Measurements from ENCODE around the gene MSANTD7. TPM values are rescaled to one million over a fixed set of nuclear protein-coding genes. Genes with fewer than 3 reads are reported as not detected.

Gene MSANTD7
- total and polyA plus RNA-seq, 10 donors, result 2.4 to 18.4 (median 11.5) TPM

GRCh38 chr10:14823966-14824365 lies 14.1 kb upstream of the MSANTD7 start:
- Histone ChIP-seq H3K36me3 (no peaks in the 10 kb centered on the region), H3K4me3 (no peak overlapping the region), H3K27ac (no peak overlapping the region), H3K4me1 (peaks cover 0 to 15% (median 7%) of the 10 kb centered on the region in 6 donors), H3K9me3 (no peaks in the 10 kb centered on the region), H3K27me3 (replicated peaks in 1 of 7) (no peaks in the 10 kb centered on the region)
- intact Hi-C loops (cut with DNase I; ENCODE audit: low total_unique reads), result loop anchor here (5.0 kb wide), 1 partner anchor 282 kb away; no protein-coding TSS in a partner anchor
- no peak for DNase-seq
- TF ChIP-seq CTCF (IDR thresholded peaks at IDR 0.05 in 8 of 11, conservative IDR thresholded peaks at IDR 0.05 in 3 of 11), result no peak
- TF ChIP-seq POLR2A (IDR thresholded peaks at IDR 0.05), result no peak
- TF ChIP-seq POLR2AphosphoS5 (IDR thresholded peaks at IDR 0.05), result no peak
- 74 to 97% (median 94%) methylated on average over 3 of the region's 3 CpGs for WGBS, 5 donors

DNA sequence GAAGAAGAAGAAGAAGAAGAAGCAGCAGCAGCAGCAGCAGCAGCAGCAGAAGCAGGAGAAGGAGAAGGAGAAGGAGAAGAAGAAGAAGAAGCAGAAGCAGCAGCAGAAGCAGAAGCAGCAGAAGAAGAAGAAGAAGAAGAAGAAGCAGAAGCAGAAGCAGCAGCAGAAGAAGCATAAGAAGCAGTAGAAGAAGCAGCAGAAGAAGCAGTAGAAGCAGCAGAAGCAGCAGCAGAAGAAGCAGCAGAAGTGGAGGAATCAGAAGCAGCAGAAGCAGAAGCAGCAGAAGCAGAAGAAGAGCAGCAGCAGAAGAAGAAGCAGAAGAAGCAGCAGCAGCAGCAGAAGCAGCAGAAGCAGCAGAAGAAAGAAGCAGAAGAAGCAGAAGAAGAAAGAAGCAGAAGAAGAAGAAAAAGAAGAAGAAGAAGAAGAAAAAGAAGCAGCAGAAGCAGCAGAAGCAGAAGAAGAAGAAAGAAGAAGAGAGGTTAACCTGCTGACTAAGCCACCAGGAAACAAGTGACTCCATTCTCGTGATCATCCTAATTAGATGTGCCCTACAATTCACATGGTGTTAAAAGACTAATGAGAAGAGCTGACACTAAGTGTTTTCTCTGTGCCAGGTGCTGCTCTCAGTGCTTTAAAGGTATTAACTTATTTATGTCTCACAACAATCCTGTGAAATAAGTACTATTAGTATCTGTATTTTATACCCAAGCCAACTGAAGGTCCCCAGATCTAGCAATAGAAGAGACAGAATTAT lies 11.9 kb upstream of the MSANTD7 start:
- Histone ChIP-seq H3K4me1 (peaks cover 0 to 15% (median 7%) of the 10 kb centered on the region in 6 donors), H3K9me3 (no peaks in the 10 kb centered on the region), H3K27ac (peak overlapping the region in 4 of 8 donors; percentile 26 to 66 (median 58)), H3K27me3 (replicated peaks in 1 of 7) (no peaks in the 10 kb centered on the region), H3K36me3 (no peaks in the 10 kb centered on the region), H3K4me3 (no peak overlapping the region)
- TF ChIP-seq POLR2AphosphoS5 (IDR thresholded peaks at IDR 0.05), result no peak
- TF ChIP-seq POLR2A (IDR thresholded peaks at IDR 0.05), result no peak
- TF ChIP-seq CTCF (IDR thresholded peaks at IDR 0.05 in 8 of 11, conservative IDR thresholded peaks at IDR 0.05 in 3 of 11), result no peak
- intact Hi-C loops (cut with DNase I; ENCODE audit: low total_unique reads), result no loop called here
- no peak for DNase-seq
- WGBS, 5 donors, result 24 to 50% (median 31%) methylated on average over 1 of the region's 1 CpG

- WGBS, 5 donors, result 72 to 89% (median 84%) methylated on average over 3 of the region's 3 CpGs
- intact Hi-C loops (cut with DNase I; ENCODE audit: low total_unique reads), result no loop called here
- no peaks in the 10 kb centered on the region for H3K9me3 ChIP-seq
- no peaks in the 10 kb centered on the region for H3K27me3 ChIP-seq (replicated peaks in 1 of 7)
- H3K27ac ChIP-seq, result no peak overlapping the region
- peaks cover 0 to 6% (median 0%) of the 10 kb centered on the region in 6 donors for H3K36me3 ChIP-seq
- H3K4me3 ChIP-seq, result no peak overlapping the region
- H3K4me1 ChIP-seq, result peaks cover 6 to 19% (median 11%) of the 10 kb centered on the region in 6 donors
- DNase-seq, result no peak
- TF ChIP-seq POLR2A (IDR thresholded peaks at IDR 0.05) (no peak), POLR2AphosphoS5 (IDR thresholded peaks at IDR 0.05) (no peak), CTCF (IDR thresholded peaks at IDR 0.05 in 8 of 11, conservative IDR thresholded peaks at IDR 0.05 in 3 of 11) (no peak)
These were observed 5.0 kb upstream of the MSANTD7 start for GRCh38 chr10:14833106-14833505.

DNA sequence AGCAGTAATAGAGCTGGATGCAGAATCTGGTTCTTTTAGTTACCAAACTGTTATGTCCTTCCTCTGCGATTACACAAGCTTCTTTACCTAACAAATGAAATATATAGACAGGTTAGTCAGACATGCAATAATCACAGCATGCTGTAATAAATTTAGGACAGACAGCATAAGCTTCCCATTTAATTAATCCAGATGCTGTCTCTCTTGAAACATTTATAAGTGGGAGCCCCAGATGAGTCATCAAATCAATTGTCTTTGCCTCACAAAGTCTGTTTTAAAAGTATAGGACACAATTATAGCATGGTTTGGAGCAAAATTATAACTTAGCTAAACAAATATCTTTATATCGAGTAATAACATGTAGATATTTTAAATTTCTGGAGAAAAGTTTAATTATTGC lies 1.9 kb upstream of the MSANTD7 start:
- peak overlapping the region in 2 of 8 donors; percentile 90 to 92 for H3K27ac ChIP-seq

More for the DNA sequence above, 1.9 kb upstream of the MSANTD7 start:
- Histone ChIP-seq H3K27me3 (replicated peaks in 1 of 7) (no peaks in the 10 kb centered on the region), H3K4me3 (no peak overlapping the region), H3K9me3 (no peaks in the 10 kb centered on the region), H3K4me1 (peaks cover 10 to 39% (median 27%) of the 10 kb centered on the region in 6 donors), H3K36me3 (peaks cover 0 to 17% (median 2%) of the 10 kb centered on the region in 6 donors)
- DNase-seq, result no peak
- 93 to 98% (median 97%) methylated on average over 2 of the region's 2 CpGs for WGBS, 5 donors
- TF ChIP-seq POLR2A (IDR thresholded peaks at IDR 0.05), result no peak
- TF ChIP-seq CTCF (IDR thresholded peaks at IDR 0.05 in 8 of 11, conservative IDR thresholded peaks at IDR 0.05 in 3 of 11), result no peak
- no peak for TF ChIP-seq POLR2AphosphoS5 (IDR thresholded peaks at IDR 0.05)
- intact Hi-C loops (cut with DNase I; ENCODE audit: low total_unique reads), result loop anchor here (5.0 kb wide), 1 partner anchor 299 kb away; no protein-coding TSS in a partner anchor
